GM19455 (cell line): ENCODE data around the gene DENND4C.
"Not testable (repeated sequence)": the region's sequence is repeated elsewhere in the genome, so short reads cannot be mapped to it uniquely, and the experiment has no call there.

ENCODE experiments used
- ATAC-seq: cut with Tn5 transposase; IDR thresholded peaks from one replicate; pipeline ENCODE4 v1.9.1; 2021; ENCODE audit not compliant: unreplicated experiment

DENND4C gene

GRCh38 chr9:19369107-19369506 is 138.6 kb downstream of the DENND4C start:
- ATAC-seq: no peak

- ATAC-seq: no peak
These were observed 141.4 kb downstream of the DENND4C start for GRCh38 chr9:19371942-19372341.

GRCh38 chr9:19372567-19372966 is 142.1 kb downstream of the DENND4C start:
- ATAC-seq: no peak

GRCh38 chr9:19373527-19373926 is 143.0 kb downstream of the DENND4C start:
- ATAC-seq: no peak

- no peak for ATAC-seq
These were observed 145.0 kb downstream of the DENND4C start for GRCh38 chr9:19375538-19375937.

- no peak for ATAC-seq
These were observed 146.4 kb downstream of the DENND4C start for GRCh38 chr9:19376931-19377330.

- ATAC-seq: no peak
These were observed 147.7 kb downstream of the DENND4C start for GRCh38 chr9:19378164-19378563.

- no peak for ATAC-seq
These were observed 148.2 kb downstream of the DENND4C start for GRCh38 chr9:19378647-19379046.

GRCh38 chr9:19379283-19379682 is 148.8 kb downstream of the DENND4C start:
- ATAC-seq: no peak

- peak; percentile 53 for ATAC-seq
These were observed 149.2 kb downstream of the DENND4C start for GRCh38 chr9:19379697-19380046.

GRCh38 chr9:19380826-19381075 is 150.3 kb downstream of the DENND4C start:
- no peak for ATAC-seq

GRCh38 chr9:19381656-19382055 is 151.2 kb downstream of the DENND4C start:
- no peak for ATAC-seq

GRCh38 chr9:19385212-19385611 is 154.7 kb downstream of the DENND4C start:
- not testable (repeated sequence) for ATAC-seq

GRCh38 chr9:19385786-19386501 is 155.5 kb downstream of the DENND4C start:
- no peak for ATAC-seq

- ATAC-seq: no peak
These were observed 156.1 kb downstream of the DENND4C start for GRCh38 chr9:19386502-19387044.

GRCh38 chr9:19387317-19387716 is 156.8 kb downstream of the DENND4C start:
- ATAC-seq: no peak

GRCh38 chr9:19389539-19389938 is 159.0 kb downstream of the DENND4C start:
- ATAC-seq: not testable (repeated sequence)

GRCh38 chr9:19397845-19398244 is 167.4 kb downstream of the DENND4C start:
- ATAC-seq: no peak

- not testable (repeated sequence) for ATAC-seq
These were observed 172.7 kb downstream of the DENND4C start for GRCh38 chr9:19403231-19403630.

- no peak for ATAC-seq
These were observed 174.0 kb downstream of the DENND4C start for GRCh38 chr9:19404283-19405075.

- ATAC-seq: no peak
These were observed 175.3 kb downstream of the DENND4C start for GRCh38 chr9:19405771-19406170.

GRCh38 chr9:19408316-19408692 is 177.8 kb downstream of the DENND4C start:
- ATAC-seq: peak; percentile 0
